Mesothelial cell of epicardium (in vitro differentiated cells): ENCODE results near the gene TRAF3IP1. TPM values are rescaled to one million over a fixed set of nuclear protein-coding genes. Genes with fewer than 3 reads are reported as not detected.

Experiments
- DNase-seq, 2 experiments: peaks; one replicate each; pipeline ENCODE4 v3.0.0; 2021; ENCODE audit warnings: low spot score in 2 of 2; ENCODE audit not compliant: unreplicated experiment in 2 of 2
- H3K27ac Mint-ChIP-seq: 2 replicates; pipeline ENCODE4 v1.8.0; 2021; ENCODE audit warnings: mixed read lengths
- H3K27me3 Mint-ChIP-seq: 2 replicates; pipeline ENCODE4 v1.8.0; 2021; ENCODE audit warnings: low read depth, mixed read lengths
- H3K36me3 Mint-ChIP-seq: 2 replicates; pipeline ENCODE4 v1.8.0; 2021; ENCODE audit warnings: mixed read lengths
- H3K4me1 Mint-ChIP-seq: 2 replicates; pipeline ENCODE4 v1.8.0; 2021; ENCODE audit warnings: mixed read lengths
- H3K4me3 Mint-ChIP-seq: 2 replicates; pipeline ENCODE4 v1.8.0; 2021; ENCODE audit warnings: mild to moderate bottlenecking, moderate library complexity, mixed read lengths
- H3K9me3 Mint-ChIP-seq: 2 replicates; pipeline ENCODE4 v1.8.0; 2021; ENCODE audit warnings: mixed read lengths
- total RNA-seq: library from RNA; stranded (reverse); gene quantifications from 3 replicates; pipeline ENCODE4 v1.2.1, GENCODE V29; 2021
- TF ChIP-seq, protein P1 (sequence below): fragments of 200-600 bp; sonication (generic); IDR thresholded peaks from one replicate; pipeline ENCODE4 v1.5.0; 2021; ENCODE audit warnings: antibody characterized with exemption; ENCODE audit not compliant: unreplicated experiment

TRAF3IP1 gene
- total RNA-seq, 1 donor from 2014 or later, result 17.5 TPM

DNA sequence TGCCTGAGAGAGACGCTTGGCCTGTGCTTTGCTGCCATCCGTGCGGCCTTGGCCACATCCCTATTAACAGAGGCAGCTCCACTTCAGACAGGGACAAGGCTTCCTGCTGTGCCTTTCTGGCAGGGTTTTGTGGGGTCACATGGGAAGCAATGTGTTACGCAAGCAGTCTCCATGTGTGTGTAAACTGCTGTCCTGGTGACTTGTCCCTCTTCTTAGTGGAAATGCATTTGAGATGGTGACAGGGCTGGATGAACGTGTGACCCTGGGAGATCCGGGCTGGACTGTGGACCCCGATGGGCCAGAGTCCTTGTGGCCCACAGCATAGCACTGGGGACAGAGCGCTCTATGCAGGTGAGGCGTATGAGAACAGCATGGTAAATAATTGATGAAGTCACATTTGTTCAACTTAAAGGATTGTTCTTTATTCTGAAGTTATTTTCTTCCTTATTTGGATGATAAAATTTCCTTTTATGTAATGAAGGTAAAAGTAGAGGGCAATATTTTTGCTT lies 129.6 kb downstream of the TRAF3IP1 start:
- no peak overlapping the region for H3K4me3 Mint-ChIP-seq
- H3K36me3 Mint-ChIP-seq, result peaks cover 61% of the 10 kb centered on the region
- H3K27me3 Mint-ChIP-seq, result no peaks in the 10 kb centered on the region
- H3K9me3 Mint-ChIP-seq, result peaks cover 9% of the 10 kb centered on the region
- no peak overlapping the region for H3K27ac Mint-ChIP-seq
- DNase-seq, result no peak
- no peaks in the 10 kb centered on the region for H3K4me1 Mint-ChIP-seq
- TF ChIP-seq, protein P1, sequence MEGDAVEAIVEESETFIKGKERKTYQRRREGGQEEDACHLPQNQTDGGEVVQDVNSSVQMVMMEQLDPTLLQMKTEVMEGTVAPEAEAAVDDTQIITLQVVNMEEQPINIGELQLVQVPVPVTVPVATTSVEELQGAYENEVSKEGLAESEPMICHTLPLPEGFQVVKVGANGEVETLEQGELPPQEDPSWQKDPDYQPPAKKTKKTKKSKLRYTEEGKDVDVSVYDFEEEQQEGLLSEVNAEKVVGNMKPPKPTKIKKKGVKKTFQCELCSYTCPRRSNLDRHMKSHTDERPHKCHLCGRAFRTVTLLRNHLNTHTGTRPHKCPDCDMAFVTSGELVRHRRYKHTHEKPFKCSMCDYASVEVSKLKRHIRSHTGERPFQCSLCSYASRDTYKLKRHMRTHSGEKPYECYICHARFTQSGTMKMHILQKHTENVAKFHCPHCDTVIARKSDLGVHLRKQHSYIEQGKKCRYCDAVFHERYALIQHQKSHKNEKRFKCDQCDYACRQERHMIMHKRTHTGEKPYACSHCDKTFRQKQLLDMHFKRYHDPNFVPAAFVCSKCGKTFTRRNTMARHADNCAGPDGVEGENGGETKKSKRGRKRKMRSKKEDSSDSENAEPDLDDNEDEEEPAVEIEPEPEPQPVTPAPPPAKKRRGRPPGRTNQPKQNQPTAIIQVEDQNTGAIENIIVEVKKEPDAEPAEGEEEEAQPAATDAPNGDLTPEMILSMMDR, result no peak

DNA sequence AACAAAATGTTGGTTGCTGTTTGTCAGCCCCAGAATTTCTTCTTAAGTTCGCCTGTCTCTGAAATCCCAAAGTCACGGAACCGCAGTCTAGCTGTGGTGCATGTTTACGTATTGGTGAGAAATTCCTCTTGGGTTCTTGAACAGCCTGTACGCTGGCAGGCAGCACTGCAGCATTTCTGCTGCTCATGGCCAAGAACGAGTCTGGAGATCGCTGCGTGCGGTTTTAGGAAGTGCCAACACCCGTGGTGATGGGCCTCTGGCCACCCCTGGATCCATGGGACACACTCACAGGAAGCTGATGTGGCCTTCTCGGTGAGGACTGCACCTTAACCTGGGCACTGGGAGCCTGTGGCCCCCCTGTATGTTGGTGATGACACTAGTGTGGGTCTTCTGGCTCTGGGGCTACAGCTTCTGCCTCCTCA lies 130.1 kb downstream of the TRAF3IP1 start:
- no peak overlapping the region for H3K4me3 Mint-ChIP-seq
- TF ChIP-seq, protein P1, result no peak
- H3K27ac Mint-ChIP-seq, result no peak overlapping the region
- no peaks in the 10 kb centered on the region for H3K4me1 Mint-ChIP-seq
- H3K36me3 Mint-ChIP-seq, result peaks cover 56% of the 10 kb centered on the region
- H3K9me3 Mint-ChIP-seq, result peaks cover 9% of the 10 kb centered on the region
- no peaks in the 10 kb centered on the region for H3K27me3 Mint-ChIP-seq
- no peak for DNase-seq

Other genes starting within 250 kb of the TRAF3IP1 start
- gene ESPNL, start 220.2 kb upstream of the TRAF3IP1 start, total RNA-seq, result 0.29 to 0.75 TPM (median 0.38 TPM) in 3 replicates
- gene KLHL30, start 181.8 kb upstream of the TRAF3IP1 start, total RNA-seq, result 0.16 to 0.20 TPM (median 0.20 TPM) in 3 replicates
- gene ERFE, start 161.5 kb upstream of the TRAF3IP1 start, total RNA-seq, result 0.50 to 0.85 TPM (median 0.66 TPM) in 3 replicates
- gene ILKAP, start 116.8 kb upstream of the TRAF3IP1 start, total RNA-seq, result 48.6 to 54.0 TPM (median 50.8 TPM) in 3 replicates
- 4.2 to 5.1 TPM (median 4.3 TPM) in 3 replicates for gene HES6, start 80.5 kb upstream of the TRAF3IP1 start, total RNA-seq
- gene PER2, start 31.9 kb upstream of the TRAF3IP1 start, total RNA-seq, result 11.4 to 12.7 TPM (median 11.7 TPM) in 3 replicates
- 33.2 to 39.2 TPM (median 38.9 TPM) in 3 replicates for gene ASB1, start 106.4 kb downstream of the TRAF3IP1 start, total RNA-seq